HG03196 (cell line): ENCODE data around the gene ENTR1.

ENCODE experiments used
- ATAC-seq: cut with Tn5 transposase; IDR thresholded peaks from one replicate; pipeline ENCODE4 v1.9.1; 2021; ENCODE audit not compliant: unreplicated experiment

Gene ENTR1

GRCh38 chr9:136398286-136398685 is 12.1 kb downstream of the ENTR1 start:
- ATAC-seq = no peak

- no peak for ATAC-seq
Measured at GRCh38 chr9:136397643-136398042, 12.8 kb downstream of the ENTR1 start.

- no peak for ATAC-seq
Measured at GRCh38 chr9:136396219-136396515, 14.2 kb downstream of the ENTR1 start.

- ATAC-seq = no peak
Measured at GRCh38 chr9:136395345-136396218, 14.8 kb downstream of the ENTR1 start.

- no peak for ATAC-seq
Measured at GRCh38 chr9:136395020-136395340, 15.4 kb downstream of the ENTR1 start.

GRCh38 chr9:136394312-136395019 is 15.9 kb downstream of the ENTR1 start:
- ATAC-seq = no peak

GRCh38 chr9:136393531-136393930 is 16.9 kb downstream of the ENTR1 start:
- ATAC-seq = no peak

GRCh38 chr9:136392538-136393449 is 17.6 kb downstream of the ENTR1 start:
- ATAC-seq = no peak

GRCh38 chr9:136391737-136392537 is 18.5 kb downstream of the ENTR1 start:
- ATAC-seq = no peak

- no peak for ATAC-seq
Measured at GRCh38 chr9:136389396-136389795, 21.0 kb downstream of the ENTR1 start.

- ATAC-seq = no peak
Measured at GRCh38 chr9:136387217-136387616, 23.2 kb downstream of the ENTR1 start.

GRCh38 chr9:136386018-136386417 is 24.4 kb downstream of the ENTR1 start:
- no peak for ATAC-seq

GRCh38 chr9:136385015-136385414 is 25.4 kb downstream of the ENTR1 start:
- ATAC-seq = no peak

GRCh38 chr9:136383436-136383835 is 27.0 kb downstream of the ENTR1 start:
- ATAC-seq = no peak

GRCh38 chr9:136381966-136382513 is 28.4 kb downstream of the ENTR1 start:
- no peak for ATAC-seq

- no peak for ATAC-seq
Measured at GRCh38 chr9:136381311-136381710, 29.1 kb downstream of the ENTR1 start.

GRCh38 chr9:136380381-136380780 is 30.0 kb downstream of the ENTR1 start:
- ATAC-seq = no peak

GRCh38 chr9:136379891-136380290 is 30.5 kb downstream of the ENTR1 start:
- ATAC-seq = no peak

- ATAC-seq = no peak
Measured at GRCh38 chr9:136379401-136379800, 31.0 kb downstream of the ENTR1 start.

GRCh38 chr9:136379003-136379287 is 31.5 kb downstream of the ENTR1 start:
- no peak for ATAC-seq
